GM04504 (cell line): ENCODE data around the gene FAM83C.

Experiments
- DNase-seq: peaks from one replicate; pipeline ENCODE4 v3.0.0-alpha.2; 2012; ENCODE audit warnings: low read depth

Gene FAM83C

GRCh38 chr20:35283441-35284266 is 8.6 kb downstream of the FAM83C start:
- no peak for DNase-seq

GRCh38 chr20:35281506-35282101 is 10.6 kb downstream of the FAM83C start:
- DNase-seq, result no peak

GRCh38 chr20:35280523-35280922 is 11.7 kb downstream of the FAM83C start:
- no peak for DNase-seq

GRCh38 chr20:35279533-35280174 is 12.6 kb downstream of the FAM83C start:
- no peak for DNase-seq

GRCh38 chr20:35279040-35279439 is 13.2 kb downstream of the FAM83C start:
- no peak for DNase-seq

- DNase-seq, result peak; percentile 66
Observed at GRCh38 chr20:35277531-35278395, 14.5 kb downstream of the FAM83C start, which contains the start of gene MMP24OS. TSS of gene MMP24OS (minus strand) at chr20:35278122. CDS start at chr20:35277929, 193 bp downstream.

- DNase-seq, result no peak
Observed at GRCh38 chr20:35277127-35277526, 15.1 kb downstream of the FAM83C start.

GRCh38 chr20:35276408-35276807 is 15.8 kb downstream of the FAM83C start:
- no peak for DNase-seq

- no peak for DNase-seq
Observed at GRCh38 chr20:35275741-35276251, 16.4 kb downstream of the FAM83C start.

GRCh38 chr20:35274172-35275092 is 17.8 kb downstream of the FAM83C start:
- no peak for DNase-seq

- no peak for DNase-seq
Observed at GRCh38 chr20:35273449-35274171, 18.6 kb downstream of the FAM83C start.

GRCh38 chr20:35271904-35272303 is 20.3 kb downstream of the FAM83C start:
- DNase-seq, result no peak

GRCh38 chr20:35271073-35271882 is 20.9 kb downstream of the FAM83C start:
- DNase-seq, result no peak

- DNase-seq, result no peak
Observed at GRCh38 chr20:35270021-35270902, 22.0 kb downstream of the FAM83C start.

GRCh38 chr20:35269055-35269781 is 23.0 kb downstream of the FAM83C start:
- no peak for DNase-seq

- no peak for DNase-seq
Observed at GRCh38 chr20:35267092-35267491, 25.1 kb downstream of the FAM83C start.

GRCh38 chr20:35264755-35265154 is 27.5 kb downstream of the FAM83C start:
- no peak for DNase-seq
